ENCODE data around the gene TPP2.

TPP2 gene

DNA sequence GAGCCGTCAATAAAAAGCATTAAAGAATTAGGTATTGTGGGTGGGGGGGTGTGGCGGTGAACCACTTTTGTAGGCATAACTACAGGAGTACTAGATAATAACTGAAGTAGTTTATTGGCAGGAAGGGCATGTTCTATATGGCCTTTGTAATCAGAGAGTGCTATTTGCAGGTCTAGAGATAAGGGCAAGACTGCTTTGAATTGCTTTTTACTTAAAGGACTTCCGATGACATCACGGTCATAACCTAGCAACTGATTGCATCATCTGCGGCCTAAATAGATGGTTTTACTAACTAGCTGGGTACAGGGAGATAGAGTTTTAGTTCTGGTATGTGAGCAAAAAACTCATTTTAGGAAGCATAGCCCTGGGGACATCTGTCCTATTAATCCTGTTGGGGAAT, 73.3 kb downstream of the TPP2 start:
- Histone ChIP-seq H3K36me3 (ENCODE audit: control insufficient read depth, insufficient read depth, low read length) (peaks cover 23% of the 10 kb centered on the region), H3K9ac (ENCODE audit: low read length) (no peak overlapping the region), H3K4me3 (ENCODE audit: low read length) (no peak overlapping the region), H3K27me3 (ENCODE audit: control insufficient read depth, insufficient read depth, low read length) (no peaks in the 10 kb centered on the region), H3K4me1 (ENCODE audit: control insufficient read depth, insufficient read depth, low read length) (no peaks in the 10 kb centered on the region), H3K27ac (ENCODE audit: low read depth, low read length) (no peak overlapping the region)

DNA sequence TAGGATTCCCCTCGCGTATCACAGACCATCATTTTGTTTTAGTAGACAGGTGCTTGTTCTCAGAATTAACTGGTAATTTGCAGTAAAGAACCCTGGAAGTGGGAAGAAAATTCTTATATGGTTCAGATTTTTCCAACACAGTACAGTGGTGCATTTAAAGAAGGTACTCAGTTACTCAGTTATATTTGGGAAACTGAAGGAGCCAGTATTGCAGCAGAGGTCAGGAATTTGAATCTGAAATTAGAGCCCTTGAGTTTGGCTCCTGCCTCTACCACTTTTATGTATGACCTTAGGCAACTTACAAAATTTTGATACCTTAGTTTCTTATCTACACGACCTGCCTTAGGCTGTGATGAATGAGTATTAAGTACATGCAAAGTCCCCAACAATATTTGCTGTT, 78.3 kb downstream of the TPP2 start:
- Histone ChIP-seq H3K4me3 (ENCODE audit: low read length) (no peak overlapping the region), H3K9ac (ENCODE audit: low read length) (no peak overlapping the region), H3K27ac (ENCODE audit: low read depth, low read length) (no peak overlapping the region), H3K4me1 (ENCODE audit: control insufficient read depth, insufficient read depth, low read length) (no peaks in the 10 kb centered on the region), H3K27me3 (ENCODE audit: control insufficient read depth, insufficient read depth, low read length) (no peaks in the 10 kb centered on the region), H3K36me3 (ENCODE audit: control insufficient read depth, insufficient read depth, low read length) (peaks cover 18% of the 10 kb centered on the region)

DNA sequence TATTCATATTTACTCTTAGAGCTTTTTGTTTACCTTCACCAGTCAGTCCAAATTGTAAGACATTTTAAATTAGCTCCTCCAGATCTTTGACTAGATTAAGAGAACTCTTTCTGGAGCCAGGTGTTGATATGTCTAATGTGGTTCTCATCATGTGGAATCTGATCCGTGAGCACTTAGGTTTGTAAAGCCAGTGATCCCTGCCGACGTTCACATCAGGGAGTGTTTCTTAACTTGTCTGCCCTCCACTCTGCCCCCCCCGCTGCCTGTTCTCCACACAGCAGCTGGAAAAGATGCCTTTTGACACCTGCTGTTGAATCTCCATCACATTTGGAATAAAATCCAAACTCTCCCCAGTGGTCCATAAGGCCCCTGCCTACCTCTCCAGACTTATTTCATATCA, 80.3 kb downstream of the TPP2 start:
- H3K9ac ChIP-seq (ENCODE audit: low read length): no peak overlapping the region
- no peaks in the 10 kb centered on the region for H3K27me3 ChIP-seq (ENCODE audit: control insufficient read depth, insufficient read depth, low read length)
- no peak overlapping the region for H3K4me3 ChIP-seq (ENCODE audit: low read length)
- H3K36me3 ChIP-seq (ENCODE audit: control insufficient read depth, insufficient read depth, low read length): peaks cover 18% of the 10 kb centered on the region
- no peak overlapping the region for H3K27ac ChIP-seq (ENCODE audit: low read depth, low read length)
- no peaks in the 10 kb centered on the region for H3K4me1 ChIP-seq (ENCODE audit: control insufficient read depth, insufficient read depth, low read length)

DNA sequence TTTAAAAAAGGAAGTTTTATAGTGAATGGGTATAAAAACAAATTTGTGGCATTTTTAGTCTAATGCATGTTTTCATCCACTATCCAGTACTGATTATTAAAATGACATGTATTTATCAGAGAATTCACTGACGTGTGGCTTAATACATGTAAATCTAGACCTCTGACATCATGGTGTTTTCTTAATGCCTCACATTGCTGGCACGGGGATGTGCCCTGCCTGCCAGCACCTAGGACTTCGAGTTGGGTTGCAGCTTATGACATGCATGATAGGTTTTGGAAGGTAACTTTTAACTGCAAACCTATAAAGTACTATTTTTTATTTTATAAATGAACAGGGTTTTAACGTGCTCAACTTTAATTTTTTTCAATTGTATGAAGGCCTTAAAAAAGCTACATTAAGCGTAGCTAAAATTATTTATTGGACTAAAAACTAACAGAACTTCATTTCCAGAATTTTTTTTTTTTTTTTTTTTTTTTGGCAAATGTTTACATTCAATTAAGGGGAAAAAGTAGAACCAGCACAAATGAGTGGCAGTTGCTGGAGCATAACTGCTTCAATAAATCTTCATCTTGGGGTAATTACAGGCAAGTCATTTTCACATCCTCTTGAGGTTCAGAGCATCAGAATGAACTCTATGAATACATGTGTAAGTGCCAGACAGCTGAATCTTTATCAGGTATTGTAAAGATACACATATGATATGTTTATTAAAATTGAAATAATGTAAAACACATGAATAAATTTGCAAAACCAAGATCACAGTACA, 81.7 kb downstream of the TPP2 start:
- Histone ChIP-seq H3K4me3 (ENCODE audit: low read length) (no peak overlapping the region), H3K4me1 (ENCODE audit: control insufficient read depth, insufficient read depth, low read length) (no peaks in the 10 kb centered on the region), H3K9ac (ENCODE audit: low read length) (no peak overlapping the region), H3K27ac (ENCODE audit: low read depth, low read length) (no peak overlapping the region), H3K36me3 (ENCODE audit: control insufficient read depth, insufficient read depth, low read length) (peaks cover 13% of the 10 kb centered on the region), H3K27me3 (ENCODE audit: control insufficient read depth, insufficient read depth, low read length) (no peaks in the 10 kb centered on the region)

DNA sequence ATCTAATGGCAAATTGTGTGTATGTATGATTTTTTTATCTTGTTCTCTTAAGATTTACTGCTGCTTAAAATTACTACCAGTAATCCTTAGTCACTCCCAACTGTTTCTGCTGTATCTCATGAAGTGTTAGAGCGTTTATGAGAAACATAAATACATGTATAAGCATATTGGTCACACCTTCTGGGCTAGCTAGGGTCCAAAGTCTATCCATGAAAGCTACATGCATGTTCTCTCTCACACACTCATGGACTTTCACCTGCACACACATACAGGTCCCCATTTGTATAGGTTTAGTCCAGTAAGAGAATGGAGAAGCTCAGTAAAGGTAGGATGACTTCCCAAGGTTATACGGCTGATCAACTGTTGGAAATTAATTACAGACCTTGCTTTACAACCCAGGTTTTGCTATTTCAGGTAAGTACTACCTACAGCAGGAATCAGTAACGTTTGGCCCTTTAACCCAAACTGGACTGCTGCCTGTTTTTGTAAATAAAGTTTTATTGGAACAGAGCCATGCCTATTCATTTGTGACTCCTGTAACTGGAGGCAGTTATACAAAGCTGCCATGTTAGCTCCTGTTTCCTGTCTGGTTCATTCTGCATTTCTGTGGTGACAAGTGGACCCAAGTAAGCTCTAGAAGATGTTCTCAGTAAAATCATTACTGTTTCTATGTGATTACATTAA, 82.8 kb downstream of the TPP2 start:
- H3K36me3 ChIP-seq (ENCODE audit: control insufficient read depth, insufficient read depth, low read length): peaks cover 13% of the 10 kb centered on the region
- H3K9ac ChIP-seq (ENCODE audit: low read length): no peak overlapping the region
- H3K4me1 ChIP-seq (ENCODE audit: control insufficient read depth, insufficient read depth, low read length): no peaks in the 10 kb centered on the region
- no peak overlapping the region for H3K27ac ChIP-seq (ENCODE audit: low read depth, low read length)
- no peaks in the 10 kb centered on the region for H3K27me3 ChIP-seq (ENCODE audit: control insufficient read depth, insufficient read depth, low read length)
- no peak overlapping the region for H3K4me3 ChIP-seq (ENCODE audit: low read length)

DNA sequence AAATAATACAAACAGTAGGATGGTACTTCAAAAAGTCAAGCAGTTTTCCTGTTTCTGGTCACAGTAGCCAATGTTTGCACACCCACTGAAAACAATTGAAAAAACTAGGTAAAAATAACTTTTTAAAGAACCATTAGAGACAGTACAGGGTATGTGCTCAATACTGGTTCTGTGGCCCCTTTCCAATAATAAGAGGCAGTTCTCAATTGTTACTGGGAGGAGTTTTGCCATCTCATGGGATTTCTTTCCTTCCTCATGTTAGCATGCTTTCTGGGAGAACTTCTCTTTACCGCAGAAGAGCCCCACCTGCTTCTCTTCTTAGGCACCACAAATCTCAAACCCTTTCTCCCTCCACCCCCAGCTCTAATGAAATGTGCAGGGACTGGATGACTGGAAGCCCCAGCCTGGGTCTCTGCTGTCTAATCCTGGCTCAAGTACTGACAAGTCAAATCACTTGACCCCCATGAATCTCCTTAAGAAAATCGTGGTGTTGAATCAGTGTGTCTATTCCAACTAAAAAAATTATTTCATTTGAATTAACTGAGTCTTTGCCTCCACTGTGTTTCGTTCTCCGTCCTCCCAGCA, 83.4 kb downstream of the TPP2 start:
- Histone ChIP-seq H3K27ac (ENCODE audit: low read depth, low read length) (no peak overlapping the region), H3K4me3 (ENCODE audit: low read length) (no peak overlapping the region), H3K27me3 (ENCODE audit: control insufficient read depth, insufficient read depth, low read length) (no peaks in the 10 kb centered on the region), H3K9ac (ENCODE audit: low read length) (no peak overlapping the region), H3K4me1 (ENCODE audit: control insufficient read depth, insufficient read depth, low read length) (no peaks in the 10 kb centered on the region), H3K36me3 (ENCODE audit: control insufficient read depth, insufficient read depth, low read length) (peaks cover 13% of the 10 kb centered on the region)

DNA sequence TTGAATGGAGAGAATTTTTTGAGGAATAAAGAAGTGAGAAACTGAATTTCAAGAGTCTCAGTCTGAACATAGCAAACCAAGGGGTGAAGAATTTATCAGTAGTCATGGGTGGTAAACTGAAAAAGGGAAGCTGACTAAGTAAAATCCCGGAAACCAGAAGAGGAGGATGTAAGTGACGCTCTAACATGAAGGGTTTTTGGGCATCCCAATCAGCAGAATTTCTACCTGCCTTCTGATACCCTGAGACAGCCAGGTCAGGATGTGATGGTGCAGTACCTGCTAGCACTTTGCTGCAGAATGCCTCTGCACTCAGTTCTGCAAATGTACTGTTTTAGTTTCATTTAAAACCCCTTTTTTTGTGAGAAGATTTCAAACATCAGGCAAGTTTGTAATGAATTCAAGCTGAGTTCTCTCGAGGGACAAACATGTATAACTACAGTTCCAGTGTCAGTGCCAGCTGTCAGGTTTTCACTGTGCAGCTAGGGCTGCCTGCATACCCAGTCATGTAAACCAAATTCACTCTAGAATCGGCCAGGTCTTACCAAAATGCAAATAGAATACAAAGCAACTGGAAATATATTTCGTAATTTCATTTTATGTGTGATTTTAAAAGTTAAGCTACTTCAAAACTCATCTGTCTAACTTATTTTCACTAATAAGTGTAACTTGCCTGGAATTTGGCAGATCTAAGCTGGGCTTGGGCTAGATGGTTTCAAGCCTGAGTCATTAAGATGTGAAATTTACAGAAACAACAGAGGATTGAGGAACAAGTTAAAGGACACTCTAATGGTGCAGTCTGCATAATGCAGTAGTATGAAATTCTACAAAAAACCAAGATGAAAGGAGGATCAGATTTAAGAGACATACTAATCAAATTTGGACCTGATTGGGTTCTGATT, 84.3 kb downstream of the TPP2 start:
- Histone ChIP-seq H3K4me3 (ENCODE audit: low read length) (no peak overlapping the region), H3K27ac (ENCODE audit: low read depth, low read length) (no peak overlapping the region), H3K4me1 (ENCODE audit: control insufficient read depth, insufficient read depth, low read length) (no peaks in the 10 kb centered on the region), H3K27me3 (ENCODE audit: control insufficient read depth, insufficient read depth, low read length) (no peaks in the 10 kb centered on the region), H3K36me3 (ENCODE audit: control insufficient read depth, insufficient read depth, low read length) (peaks cover 13% of the 10 kb centered on the region), H3K9ac (ENCODE audit: low read length) (no peak overlapping the region)

DNA sequence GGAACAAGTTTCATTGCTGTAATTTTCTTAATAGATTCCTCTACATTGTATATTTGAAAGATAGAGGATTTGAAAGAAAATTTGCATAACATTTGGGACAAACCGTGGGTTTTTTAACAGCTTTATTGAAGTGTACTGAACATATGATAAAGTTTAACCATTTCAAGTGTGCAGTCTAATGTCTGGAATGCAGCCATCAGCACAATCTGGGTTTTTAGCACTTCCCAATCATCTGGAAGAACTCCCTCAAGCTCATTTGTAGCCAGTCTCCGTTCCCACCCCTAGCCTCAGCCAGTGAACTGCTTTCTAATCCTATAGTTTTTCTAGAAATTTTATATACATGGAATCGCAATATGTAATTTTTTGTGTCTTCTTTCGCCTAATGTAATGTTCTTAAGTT, 85.4 kb downstream of the TPP2 start:
- Histone ChIP-seq H3K27me3 (ENCODE audit: control insufficient read depth, insufficient read depth, low read length) (no peaks in the 10 kb centered on the region), H3K9ac (ENCODE audit: low read length) (no peak overlapping the region), H3K4me1 (ENCODE audit: control insufficient read depth, insufficient read depth, low read length) (no peaks in the 10 kb centered on the region), H3K4me3 (ENCODE audit: low read length) (no peak overlapping the region), H3K27ac (ENCODE audit: low read depth, low read length) (no peak overlapping the region), H3K36me3 (ENCODE audit: control insufficient read depth, insufficient read depth, low read length) (peaks cover 11% of the 10 kb centered on the region)

DNA sequence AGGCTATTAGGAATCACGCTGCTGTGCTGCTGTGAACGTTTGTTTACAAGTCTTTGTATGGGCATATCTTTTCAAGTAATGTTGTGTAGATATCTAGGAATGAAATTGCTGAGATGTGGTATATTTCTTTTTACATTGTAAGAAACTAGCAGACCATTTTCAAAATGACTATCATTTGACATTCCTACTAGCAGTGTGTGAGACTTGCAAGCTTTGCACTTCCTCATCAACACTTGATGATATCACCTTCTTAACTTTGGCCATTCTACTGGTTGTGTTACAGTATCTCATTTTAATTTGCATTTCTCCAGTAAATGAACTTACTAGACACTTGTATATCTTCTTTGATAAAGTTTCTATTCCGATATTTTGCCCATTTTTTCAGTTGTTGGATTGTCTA, 85.9 kb downstream of the TPP2 start:
- H3K36me3 ChIP-seq (ENCODE audit: control insufficient read depth, insufficient read depth, low read length): peaks cover 5% of the 10 kb centered on the region
- H3K4me3 ChIP-seq (ENCODE audit: low read length): no peak overlapping the region
- H3K9ac ChIP-seq (ENCODE audit: low read length): no peak overlapping the region
- H3K27me3 ChIP-seq (ENCODE audit: control insufficient read depth, insufficient read depth, low read length): no peaks in the 10 kb centered on the region
- no peak overlapping the region for H3K27ac ChIP-seq (ENCODE audit: low read depth, low read length)
- no peaks in the 10 kb centered on the region for H3K4me1 ChIP-seq (ENCODE audit: control insufficient read depth, insufficient read depth, low read length)

DNA sequence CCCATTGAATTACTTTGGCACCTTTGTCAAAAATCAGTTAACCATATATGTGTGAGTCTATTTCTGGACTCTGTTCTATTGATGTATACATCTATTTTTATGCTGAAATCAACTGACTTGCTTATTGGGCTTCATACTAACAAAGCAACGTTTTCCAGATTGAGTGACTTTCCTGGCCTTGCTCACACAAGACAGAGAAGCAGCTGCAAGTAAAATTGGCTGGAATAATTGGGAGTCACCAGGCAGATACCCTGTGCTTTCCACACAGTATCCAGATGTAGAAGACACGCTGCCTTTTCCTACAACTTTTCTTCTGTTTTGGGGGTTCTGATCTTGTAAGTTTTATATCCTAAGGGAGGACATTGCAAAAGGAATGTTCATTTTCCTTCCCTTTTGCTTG, 86.9 kb downstream of the TPP2 start:
- Histone ChIP-seq H3K4me3 (ENCODE audit: low read length) (no peak overlapping the region), H3K27me3 (ENCODE audit: control insufficient read depth, insufficient read depth, low read length) (no peaks in the 10 kb centered on the region), H3K9ac (ENCODE audit: low read length) (no peak overlapping the region), H3K36me3 (ENCODE audit: control insufficient read depth, insufficient read depth, low read length) (peaks cover 2% of the 10 kb centered on the region), H3K4me1 (ENCODE audit: control insufficient read depth, insufficient read depth, low read length) (no peaks in the 10 kb centered on the region), H3K27ac (ENCODE audit: low read depth, low read length) (no peak overlapping the region)

DNA sequence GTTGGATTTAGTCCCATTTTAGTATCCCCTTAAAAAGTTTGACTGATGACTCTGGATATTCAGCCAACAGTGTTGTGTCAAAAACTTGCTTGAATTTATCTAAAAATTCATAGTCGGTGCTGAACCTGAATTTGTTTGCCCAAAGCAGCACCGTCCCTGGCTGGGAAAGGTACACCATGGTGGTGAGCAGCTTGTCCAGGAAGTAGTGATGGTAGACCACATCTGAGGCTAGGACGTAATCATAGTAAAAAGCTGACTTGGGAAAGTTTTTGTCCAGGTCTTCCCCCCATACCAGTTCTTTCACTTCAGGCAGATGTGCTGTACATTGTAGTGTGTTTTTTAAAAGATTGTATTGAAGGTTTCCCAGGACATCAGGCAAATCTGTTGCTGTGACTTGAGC, 89.2 kb downstream of the TPP2 start:
- no peak overlapping the region for H3K9ac ChIP-seq (ENCODE audit: low read length)
- H3K27ac ChIP-seq (ENCODE audit: low read depth, low read length): no peak overlapping the region
- H3K4me1 ChIP-seq (ENCODE audit: control insufficient read depth, insufficient read depth, low read length): no peaks in the 10 kb centered on the region
- no peak overlapping the region for H3K4me3 ChIP-seq (ENCODE audit: low read length)
- H3K36me3 ChIP-seq (ENCODE audit: control insufficient read depth, insufficient read depth, low read length): no peaks in the 10 kb centered on the region
- no peaks in the 10 kb centered on the region for H3K27me3 ChIP-seq (ENCODE audit: control insufficient read depth, insufficient read depth, low read length)

DNA sequence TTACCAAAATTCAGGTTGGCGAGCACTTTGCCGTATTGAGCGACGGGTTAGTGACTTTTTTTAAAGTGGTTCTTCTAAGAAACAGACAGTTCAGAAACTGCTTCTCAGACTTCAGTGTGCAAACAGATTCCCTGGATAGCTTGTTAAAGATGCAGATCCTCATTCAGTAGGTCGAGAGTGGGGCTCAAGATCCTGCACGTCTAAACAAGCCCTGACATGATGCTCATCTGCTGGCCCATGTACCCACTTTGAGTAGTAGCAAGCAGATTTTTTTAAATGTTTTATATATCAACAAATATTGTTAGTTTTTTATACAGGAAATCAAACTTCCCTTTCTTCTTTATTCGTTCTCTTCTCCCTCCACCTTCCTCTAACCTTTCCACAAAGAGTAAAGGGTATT, 90.7 kb downstream of the TPP2 start:
- Histone ChIP-seq H3K27ac (ENCODE audit: low read depth, low read length) (no peak overlapping the region), H3K27me3 (ENCODE audit: control insufficient read depth, insufficient read depth, low read length) (no peaks in the 10 kb centered on the region), H3K36me3 (ENCODE audit: control insufficient read depth, insufficient read depth, low read length) (no peaks in the 10 kb centered on the region), H3K9ac (ENCODE audit: low read length) (no peak overlapping the region), H3K4me1 (ENCODE audit: control insufficient read depth, insufficient read depth, low read length) (no peaks in the 10 kb centered on the region), H3K4me3 (ENCODE audit: low read length) (no peak overlapping the region)

All from rectal smooth muscle tissue (tissue), 1 donor.